Measurements from ENCODE around the gene DAD1. TPM values are rescaled to one million over a fixed set of nuclear protein-coding genes. Genes with fewer than 3 reads are reported as not detected.
"Not testable (repeated sequence)": the region's sequence is repeated elsewhere in the genome, so short reads cannot be mapped to it uniquely, and the experiment has no call there.

The DAD1 gene
- total RNA-seq (ENCODE audit: low replicate concordance), result 166 and 185 TPM in 2 replicates

DNA sequence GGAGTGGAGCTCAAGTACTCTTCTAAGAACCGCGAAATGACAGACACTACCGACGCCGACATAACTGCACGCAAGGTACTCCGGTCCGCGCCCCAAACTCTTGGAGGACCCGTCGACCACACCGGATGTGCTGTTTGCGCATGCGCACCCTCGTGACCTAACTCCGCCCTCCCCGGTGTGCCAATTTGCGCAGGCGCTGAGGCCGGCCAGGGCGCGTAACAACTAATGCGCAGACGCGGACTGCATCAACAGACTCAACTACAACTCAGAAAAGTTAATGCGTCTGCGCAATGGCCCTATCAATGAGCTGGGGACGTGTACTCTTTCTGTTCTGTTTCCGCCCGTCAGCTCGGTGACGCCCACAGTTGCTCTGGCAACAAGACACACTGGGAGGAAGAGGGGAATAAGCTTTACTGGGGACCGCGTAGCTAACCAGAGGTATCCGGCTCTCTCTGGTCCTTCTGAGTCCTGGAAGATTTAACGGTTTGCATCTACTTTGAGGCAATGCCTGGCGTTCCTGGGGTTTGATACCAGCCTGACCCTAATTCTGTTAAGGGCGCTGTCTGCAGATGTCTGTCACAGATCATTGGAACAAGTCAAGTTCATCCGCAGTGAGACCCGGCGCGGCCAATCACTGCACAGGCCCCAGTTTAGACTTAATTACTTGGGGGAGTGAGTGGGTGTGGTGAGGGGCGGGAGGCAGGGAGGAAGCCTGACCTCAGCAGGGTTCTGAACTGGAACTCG lies at the start of gene DAD1:
DAD1 (minus strand) TSS at position 129 of the 744 bp plus-strand sequence; CDS start at position 62, 67 bp downstream.
- H3K36me3 ChIP-seq, result no peaks in the 10 kb centered on the region
- H4K20me1 ChIP-seq (ENCODE audit: low read depth), result peaks cover 21% of the 10 kb centered on the region
- TF ChIP-seq EZH2 (IDR thresholded peaks at IDR 0.05), result no peak
- peak; percentile 33 for TF ChIP-seq CTCF (IDR thresholded peaks at IDR 0.05)
- H3K9me3 ChIP-seq (ENCODE audit: low read depth), result no peaks in the 10 kb centered on the region
- Mint-ChIP-seq H3K9me3 (no peaks in the 10 kb centered on the region), H3K4me3 (peak within 1 kb of the TSS; percentile 98), H3K27ac (peak within 1 kb of the TSS; percentile 98), H3K36me3 (peaks cover 9% of the 10 kb centered on the region), H3K27me3 (ENCODE audit: insufficient read depth, low read depth) (peaks cover 2% of the 10 kb centered on the region), H3K4me1 (peaks cover 32% of the 10 kb centered on the region)
- peak within 1 kb of the TSS; percentile 82 for H3K4me3 ChIP-seq
- peaks cover 7% of the 10 kb centered on the region for H3F3A ChIP-seq (ENCODE audit: low read depth)
- H3K4me1 ChIP-seq, result peaks cover 5% of the 10 kb centered on the region
- peak within 1 kb of the TSS; percentile 70 for H2AFZ ChIP-seq (replicated peaks)
- peak within 1 kb of the TSS; percentile 90 for H3K27ac ChIP-seq
- H3K27me3 ChIP-seq, result no peaks in the 10 kb centered on the region
- DNase-seq (ENCODE audit: low spot score), result peak; percentile 100
- peaks cover 47% of the 10 kb centered on the region for H3K79me2 ChIP-seq (ENCODE audit: low read depth)
- H3K4me2 ChIP-seq, result peak within 1 kb of the TSS; percentile 96
- H3K9ac ChIP-seq, result peak within 1 kb of the TSS; percentile 83

DNA sequence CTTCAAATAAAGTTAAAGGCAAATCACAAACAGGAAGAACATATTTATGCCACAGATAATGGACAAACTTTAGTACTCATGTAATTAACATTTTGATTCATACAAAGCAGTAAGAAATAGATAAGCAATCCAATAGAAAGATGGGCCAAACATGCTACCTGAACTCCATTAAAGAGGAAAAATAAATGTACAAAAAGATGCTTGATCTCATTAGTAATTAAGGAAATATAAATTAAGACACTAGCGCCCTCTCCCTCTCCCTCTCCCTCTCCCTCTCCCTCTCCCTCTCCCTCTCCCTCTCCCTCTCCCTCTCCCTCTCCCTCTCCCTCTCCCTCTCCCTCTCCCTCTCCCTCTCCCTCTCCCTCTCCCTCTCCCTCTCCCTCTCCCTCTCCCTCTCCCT lies 47.0 kb upstream of the DAD1 start:
- not testable (repeated sequence) for H3F3A ChIP-seq (ENCODE audit: low read depth); H3K79me2 ChIP-seq (ENCODE audit: low read depth); H3K4me2 ChIP-seq; H3K27ac Mint-ChIP-seq; H3K27me3 ChIP-seq; H3K27ac ChIP-seq; H3K9ac ChIP-seq; H3K4me3 ChIP-seq; H3K9me3 ChIP-seq (ENCODE audit: low read depth); H4K20me1 ChIP-seq (ENCODE audit: low read depth); H3K4me1 Mint-ChIP-seq; H2AFZ ChIP-seq (replicated peaks); H3K4me3 Mint-ChIP-seq; DNase-seq (ENCODE audit: low spot score); H3K4me1 ChIP-seq; H3K36me3 Mint-ChIP-seq; H3K27me3 Mint-ChIP-seq (ENCODE audit: insufficient read depth, low read depth); H3K36me3 ChIP-seq
- H3K9me3 Mint-ChIP-seq, result peaks cover 23% of the 10 kb centered on the region

DNA sequence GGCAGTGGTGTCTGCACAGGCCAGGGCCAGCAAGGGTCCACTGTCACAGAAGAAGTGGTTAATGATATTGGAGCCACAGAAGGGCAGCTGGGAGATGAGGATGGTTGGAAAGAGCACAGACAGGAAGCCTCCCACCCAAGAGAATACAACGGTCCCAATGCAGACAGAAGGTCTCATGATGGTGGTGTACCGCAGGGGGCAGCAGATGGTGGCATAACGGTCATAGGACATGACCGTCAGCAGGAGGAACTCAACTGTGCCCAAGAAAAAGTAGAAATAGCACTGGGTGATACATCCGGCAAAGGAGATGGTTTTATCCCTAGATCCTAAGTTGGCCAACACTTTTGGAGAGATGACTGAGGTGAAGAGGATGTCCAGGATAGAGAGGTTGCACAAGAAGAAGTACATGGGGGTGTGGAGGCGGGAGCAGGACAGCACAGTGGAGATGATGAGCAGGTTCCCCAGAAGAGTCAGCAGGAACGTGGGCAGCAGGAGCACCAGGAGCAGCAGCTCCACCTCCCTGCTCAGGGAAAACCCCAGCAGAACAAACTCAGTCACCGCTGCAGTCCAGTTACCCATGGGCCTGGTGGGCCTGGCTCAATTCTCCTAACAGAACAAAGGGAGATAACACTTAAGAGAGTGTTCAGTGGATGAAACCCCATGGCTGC lies 45.3 kb upstream of the DAD1 start:
- no peaks in the 10 kb centered on the region for H3K9me3 ChIP-seq (ENCODE audit: low read depth)
- H3K4me1 ChIP-seq, result no peaks in the 10 kb centered on the region
- Mint-ChIP-seq H3K27ac (no peak overlapping the region), H3K27me3 (ENCODE audit: insufficient read depth, low read depth) (peaks cover 8% of the 10 kb centered on the region), H3K36me3 (peaks cover 2% of the 10 kb centered on the region), H3K4me1 (no peaks in the 10 kb centered on the region), H3K4me3 (no peak overlapping the region), H3K9me3 (peaks cover 23% of the 10 kb centered on the region)
- H2AFZ ChIP-seq (replicated peaks), result no peak overlapping the region
- no peaks in the 10 kb centered on the region for H3F3A ChIP-seq (ENCODE audit: low read depth)
- no peak overlapping the region for H3K27ac ChIP-seq
- no peak overlapping the region for H3K4me2 ChIP-seq
- H3K27me3 ChIP-seq, result no peaks in the 10 kb centered on the region
- no peak overlapping the region for H3K9ac ChIP-seq
- DNase-seq (ENCODE audit: low spot score), result no peak
- no peaks in the 10 kb centered on the region for H3K36me3 ChIP-seq
- no peak for TF ChIP-seq CTCF (IDR thresholded peaks at IDR 0.05)
- TF ChIP-seq EZH2phosphoT487 (IDR thresholded peaks at IDR 0.05), result no peak
- no peak for TF ChIP-seq EZH2 (IDR thresholded peaks at IDR 0.05)
- no peaks in the 10 kb centered on the region for H3K79me2 ChIP-seq (ENCODE audit: low read depth)
- no peaks in the 10 kb centered on the region for H4K20me1 ChIP-seq (ENCODE audit: low read depth)
- H3K4me3 ChIP-seq, result no peak overlapping the region

GRCh38 chr14:22630486-22630885 lies 41.5 kb upstream of the DAD1 start:
- Mint-ChIP-seq H3K27me3 (ENCODE audit: insufficient read depth, low read depth) (peaks cover 8% of the 10 kb centered on the region), H3K36me3 (no peaks in the 10 kb centered on the region), H3K9me3 (peaks cover 16% of the 10 kb centered on the region), H3K27ac (no peak overlapping the region), H3K4me3 (no peak overlapping the region), H3K4me1 (no peaks in the 10 kb centered on the region)
- no peaks in the 10 kb centered on the region for H3K9me3 ChIP-seq (ENCODE audit: low read depth)
- H4K20me1 ChIP-seq (ENCODE audit: low read depth), result no peaks in the 10 kb centered on the region
- TF ChIP-seq CTCF (IDR thresholded peaks at IDR 0.05) (no peak), EZH2 (IDR thresholded peaks at IDR 0.05) (no peak), EZH2phosphoT487 (IDR thresholded peaks at IDR 0.05) (no peak)
- H3K27me3 ChIP-seq, result no peaks in the 10 kb centered on the region
- H3K79me2 ChIP-seq (ENCODE audit: low read depth), result no peaks in the 10 kb centered on the region
- no peak overlapping the region for H2AFZ ChIP-seq (replicated peaks)
- no peaks in the 10 kb centered on the region for H3K4me1 ChIP-seq
- no peak overlapping the region for H3K9ac ChIP-seq
- H3K4me3 ChIP-seq, result no peak overlapping the region
- no peaks in the 10 kb centered on the region for H3F3A ChIP-seq (ENCODE audit: low read depth)
- DNase-seq (ENCODE audit: low spot score), result no peak
- H3K36me3 ChIP-seq, result no peaks in the 10 kb centered on the region
- H3K4me2 ChIP-seq, result no peak overlapping the region
- no peak overlapping the region for H3K27ac ChIP-seq

Data from neural progenitor cell (in vitro differentiated cells).